GM18858 (cell line): ENCODE data around the gene CPO.
A peak's percentile ranks its signal among the peaks of the same experiment; 100 is the strongest.
"Not testable (repeated sequence)": the region's sequence is repeated elsewhere in the genome, so short reads cannot be mapped to it uniquely, and the experiment has no call there.

Source experiments
- ATAC-seq: cut with Tn5 transposase; IDR thresholded peaks from one replicate; pipeline ENCODE4 v1.9.1; 2021; ENCODE audit not compliant: unreplicated experiment

CPO gene, protein sequence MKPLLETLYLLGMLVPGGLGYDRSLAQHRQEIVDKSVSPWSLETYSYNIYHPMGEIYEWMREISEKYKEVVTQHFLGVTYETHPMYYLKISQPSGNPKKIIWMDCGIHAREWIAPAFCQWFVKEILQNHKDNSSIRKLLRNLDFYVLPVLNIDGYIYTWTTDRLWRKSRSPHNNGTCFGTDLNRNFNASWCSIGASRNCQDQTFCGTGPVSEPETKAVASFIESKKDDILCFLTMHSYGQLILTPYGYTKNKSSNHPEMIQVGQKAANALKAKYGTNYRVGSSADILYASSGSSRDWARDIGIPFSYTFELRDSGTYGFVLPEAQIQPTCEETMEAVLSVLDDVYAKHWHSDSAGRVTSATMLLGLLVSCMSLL

DNA sequence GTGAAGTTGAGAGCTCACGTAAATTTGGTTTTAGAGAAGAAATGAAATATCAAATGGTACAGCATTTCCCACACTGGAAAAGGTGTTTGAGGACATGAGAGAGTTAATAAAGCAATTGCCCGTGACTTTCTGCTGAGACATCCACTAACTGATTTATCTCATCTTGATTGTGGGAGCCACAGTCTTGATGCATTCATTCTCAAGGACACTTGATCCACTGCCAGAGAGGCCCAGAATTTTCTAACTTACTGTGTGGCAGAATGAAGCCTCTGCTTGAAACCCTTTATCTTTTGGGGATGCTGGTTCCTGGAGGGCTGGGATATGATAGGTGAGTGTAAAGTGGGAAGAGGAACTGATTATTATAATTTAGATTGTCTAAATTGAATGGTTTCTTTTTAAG, at the start of gene CPO:
TSS of gene CPO (plus strand) at position 179 of the 400 bp plus-strand sequence. CDS start at position 261, 82 bp downstream.
- ATAC-seq, result no peak

DNA sequence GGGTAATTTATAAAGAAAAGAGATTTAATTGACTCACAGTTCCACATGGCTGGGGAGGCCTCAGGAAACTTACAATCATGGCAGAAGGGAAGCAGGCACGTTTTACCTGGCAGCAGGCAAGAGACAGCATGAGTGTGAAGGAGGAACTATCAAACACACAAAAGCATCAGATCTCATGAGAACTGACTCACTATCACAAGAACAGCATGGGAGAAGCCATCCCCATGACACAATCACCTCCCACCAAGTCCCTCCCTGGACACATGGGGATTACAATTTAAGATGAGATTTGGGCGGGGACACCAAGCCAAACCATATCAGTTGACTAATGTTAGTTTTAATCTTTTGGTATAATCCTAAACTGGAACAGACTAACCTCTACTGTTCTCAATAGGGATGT, 49.1 kb upstream of the CPO start:
- ATAC-seq, result no peak

DNA sequence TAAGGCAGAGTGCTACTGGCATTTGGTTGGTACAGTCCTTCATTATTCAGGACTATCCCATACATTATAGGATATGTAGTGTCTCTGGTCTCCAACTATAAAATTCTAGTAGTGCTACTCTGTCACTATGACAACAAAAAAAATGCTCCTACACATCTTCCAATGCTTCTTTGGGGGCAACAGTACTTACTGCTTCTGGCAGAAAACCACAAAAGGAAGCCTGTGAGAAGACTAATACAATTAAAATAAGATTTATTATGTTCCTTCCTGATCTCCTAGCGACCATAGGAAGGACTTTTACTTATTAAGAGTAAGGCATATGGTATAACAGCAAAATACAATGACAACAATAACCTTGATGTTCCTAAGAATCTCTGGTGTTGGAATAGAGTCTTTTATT, 48.4 kb upstream of the CPO start:
- ATAC-seq, result no peak

DNA sequence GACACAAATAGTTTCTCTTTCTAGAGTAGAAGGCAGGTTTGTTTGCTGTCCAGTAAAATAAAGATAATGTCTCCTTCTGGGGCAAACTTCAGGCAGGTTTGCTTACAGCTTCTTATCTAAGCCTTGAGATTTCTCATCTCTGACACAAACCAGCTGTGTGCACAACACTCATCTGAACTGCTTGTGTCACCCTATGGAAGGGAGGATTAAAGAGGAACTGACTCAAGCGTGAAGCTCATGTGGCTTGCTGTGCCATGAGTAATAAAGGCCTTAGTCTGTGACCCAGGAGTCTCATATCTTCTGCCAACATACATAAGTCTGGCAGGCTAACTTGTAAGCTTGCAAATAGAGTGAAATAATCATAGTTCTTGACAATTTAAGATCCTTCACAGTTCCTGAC, 24.2 kb upstream of the CPO start:
- ATAC-seq, result peak; percentile 60

DNA sequence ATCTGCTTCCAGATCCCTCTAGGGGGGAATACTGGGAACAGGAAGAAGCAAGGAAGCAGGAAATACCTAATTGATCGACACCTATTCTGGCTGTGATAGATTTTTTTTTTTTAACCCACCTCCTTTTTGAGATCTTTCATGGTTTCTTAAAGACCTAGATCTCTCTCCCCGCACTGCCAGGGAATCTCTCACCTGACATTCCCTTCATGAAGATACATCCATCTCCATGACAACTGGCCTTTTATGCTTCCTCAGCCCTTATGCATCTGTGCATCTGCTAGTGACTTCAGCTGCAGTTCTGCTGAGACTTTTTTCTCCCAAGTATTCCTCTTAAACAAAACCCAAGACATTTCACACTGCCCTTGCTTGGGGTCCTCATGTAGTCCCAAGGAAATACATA, 21.1 kb upstream of the CPO start:
- no peak for ATAC-seq

DNA sequence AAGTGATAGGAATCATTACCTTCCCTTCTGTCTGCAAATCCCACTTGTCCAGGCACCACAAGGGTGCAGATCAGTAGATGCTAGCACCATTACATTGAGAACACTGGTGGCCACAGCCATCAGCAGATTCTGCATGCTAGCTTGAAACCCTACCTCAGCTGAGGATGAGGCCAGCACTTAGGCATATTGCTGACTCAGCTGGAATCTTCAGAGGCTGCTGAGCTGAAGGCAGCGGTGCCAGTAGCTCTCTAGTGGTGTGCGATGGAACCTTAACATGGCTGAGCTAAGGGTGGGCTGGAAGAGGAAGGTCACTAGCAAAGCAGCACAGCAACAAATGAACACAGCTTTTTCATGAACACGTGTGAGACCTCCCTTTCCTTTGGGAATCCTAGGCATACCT, 19.0 kb upstream of the CPO start:
- ATAC-seq, result no peak

DNA sequence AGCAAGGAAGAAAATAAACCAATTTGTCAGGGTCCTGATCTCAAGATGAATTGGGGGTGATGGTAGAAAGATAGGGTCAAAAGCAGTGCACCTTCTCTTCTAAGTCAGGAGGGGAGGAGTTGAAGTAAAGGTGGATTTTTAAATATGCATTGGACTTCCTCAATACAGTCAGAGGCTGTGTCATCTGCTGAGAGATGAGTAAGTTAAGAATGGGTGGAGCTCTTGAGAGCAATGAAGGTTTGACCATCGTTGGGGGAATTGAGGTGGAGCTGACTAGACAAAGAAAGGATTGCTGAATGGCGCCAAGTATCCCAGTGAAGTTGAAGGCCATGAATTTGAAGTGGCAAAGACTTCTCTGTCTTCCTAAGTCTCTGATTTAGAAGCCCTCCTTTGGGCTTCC, 18.4 kb upstream of the CPO start:
- no peak for ATAC-seq

DNA sequence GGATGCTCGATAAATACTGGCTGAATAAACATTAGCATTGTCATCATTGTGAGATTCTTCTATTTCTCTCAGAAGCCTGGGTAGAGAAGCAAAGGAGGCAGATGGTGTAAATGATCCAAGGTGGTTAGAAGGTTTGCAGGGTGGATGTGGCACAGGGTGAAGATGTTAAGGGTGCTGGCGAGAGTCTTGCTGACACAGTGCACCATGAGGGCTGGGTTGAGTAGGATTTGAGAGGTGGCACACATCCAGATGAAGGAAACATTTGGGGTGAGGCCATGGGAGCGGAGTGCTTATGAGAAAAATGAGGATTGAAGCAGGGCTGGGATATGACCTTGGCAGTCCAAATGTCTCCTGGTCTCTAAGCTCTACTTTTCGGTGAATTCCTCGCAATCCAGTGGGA, 17.8 kb upstream of the CPO start:
- ATAC-seq, result no peak

DNA sequence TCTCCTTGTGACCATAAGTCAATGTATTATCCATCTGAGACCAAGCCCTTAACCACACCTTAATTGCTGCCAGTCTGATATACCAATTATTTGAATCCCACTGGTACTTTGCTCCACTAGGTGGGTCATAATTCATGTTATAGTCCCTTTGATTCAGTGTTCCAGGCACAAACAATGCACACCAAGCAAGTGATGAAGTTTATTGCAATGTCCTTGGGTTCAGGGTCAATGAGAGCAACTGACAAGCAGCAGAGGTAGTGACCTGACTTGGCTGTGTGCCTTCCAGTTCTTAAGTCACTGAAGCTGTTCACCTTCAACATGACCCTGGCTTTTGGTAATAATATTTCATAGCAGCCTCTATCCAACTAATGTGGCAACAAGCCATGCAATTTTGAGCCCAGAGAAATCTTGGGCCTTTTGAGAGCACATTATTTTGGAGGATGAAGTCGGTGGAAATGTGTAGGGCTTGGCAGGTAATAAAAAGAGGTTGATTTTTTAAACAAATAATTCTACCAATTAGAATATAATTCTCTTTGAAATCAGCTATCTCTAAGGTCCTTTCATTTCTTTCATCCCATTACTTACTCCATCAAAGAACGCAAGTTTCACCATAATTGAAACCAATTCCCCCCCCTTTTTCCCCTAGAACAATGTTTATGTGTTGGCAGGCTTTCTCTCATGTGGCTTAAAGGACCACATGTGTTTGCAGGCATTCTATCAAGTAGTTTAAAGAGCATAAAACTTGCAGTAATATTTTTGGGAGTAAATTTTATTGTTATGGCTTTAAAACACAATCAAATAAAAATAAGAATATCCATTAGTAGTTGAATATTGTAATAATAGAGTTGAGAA, 3.1 kb upstream of the CPO start:
- ATAC-seq, result no peak

DNA sequence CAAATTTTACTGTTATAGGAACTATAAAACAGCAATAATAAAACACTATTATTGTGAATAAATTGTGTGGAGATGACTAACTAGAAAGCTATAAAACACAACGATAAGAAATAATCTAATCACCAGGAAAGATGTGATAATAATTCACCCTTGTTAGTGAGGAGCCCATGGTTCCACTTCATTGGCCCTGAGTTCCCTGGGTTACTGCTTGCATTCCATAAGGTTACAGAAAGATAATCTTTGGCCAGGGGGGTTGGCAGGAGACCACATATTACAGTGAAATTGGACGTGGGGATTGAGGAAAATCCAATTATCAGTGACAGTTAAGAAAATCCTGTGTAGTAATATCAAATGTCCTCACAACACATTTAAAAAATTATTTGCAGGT, 2.5 kb upstream of the CPO start:
- no peak for ATAC-seq

DNA sequence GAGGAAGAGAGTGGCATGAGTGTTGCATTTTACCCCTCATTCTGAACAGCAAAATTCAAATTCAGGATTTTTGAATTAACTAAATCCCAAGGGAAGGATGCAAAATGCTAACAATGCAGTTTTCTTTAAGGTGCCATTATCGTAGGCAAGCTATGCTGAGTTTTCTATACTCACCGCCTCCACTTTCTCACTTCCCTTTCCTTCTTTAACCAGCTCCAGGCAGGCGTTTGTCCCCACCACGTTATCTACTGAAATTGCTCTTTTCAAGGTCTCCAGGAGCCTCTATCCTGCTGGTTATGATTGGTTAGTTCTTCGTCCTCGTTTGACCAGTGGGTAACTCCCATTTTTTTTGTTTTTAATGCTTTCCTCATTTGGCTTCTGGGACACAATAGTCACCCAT, 1.8 kb upstream of the CPO start:
- ATAC-seq, result peak; percentile 90

DNA sequence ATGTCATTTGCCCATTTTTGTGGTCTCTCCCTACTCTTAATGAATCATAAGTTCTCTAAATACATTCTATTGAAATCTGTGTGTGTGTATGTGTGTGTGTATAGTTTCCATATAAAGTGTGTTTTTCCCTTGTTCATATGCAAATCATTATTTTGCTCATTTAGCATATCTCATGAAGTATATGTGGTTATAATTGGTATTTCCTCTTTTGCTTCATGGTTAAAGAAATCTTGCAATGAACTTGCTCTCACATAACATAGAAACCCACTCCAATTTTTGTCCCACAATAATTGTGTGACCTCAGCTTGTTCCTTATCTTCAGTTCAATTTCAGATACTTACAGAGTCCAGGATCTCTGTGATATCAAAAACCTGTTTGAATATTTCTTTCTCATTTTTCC, 1.2 kb downstream of the CPO start:
- ATAC-seq, result no peak

DNA sequence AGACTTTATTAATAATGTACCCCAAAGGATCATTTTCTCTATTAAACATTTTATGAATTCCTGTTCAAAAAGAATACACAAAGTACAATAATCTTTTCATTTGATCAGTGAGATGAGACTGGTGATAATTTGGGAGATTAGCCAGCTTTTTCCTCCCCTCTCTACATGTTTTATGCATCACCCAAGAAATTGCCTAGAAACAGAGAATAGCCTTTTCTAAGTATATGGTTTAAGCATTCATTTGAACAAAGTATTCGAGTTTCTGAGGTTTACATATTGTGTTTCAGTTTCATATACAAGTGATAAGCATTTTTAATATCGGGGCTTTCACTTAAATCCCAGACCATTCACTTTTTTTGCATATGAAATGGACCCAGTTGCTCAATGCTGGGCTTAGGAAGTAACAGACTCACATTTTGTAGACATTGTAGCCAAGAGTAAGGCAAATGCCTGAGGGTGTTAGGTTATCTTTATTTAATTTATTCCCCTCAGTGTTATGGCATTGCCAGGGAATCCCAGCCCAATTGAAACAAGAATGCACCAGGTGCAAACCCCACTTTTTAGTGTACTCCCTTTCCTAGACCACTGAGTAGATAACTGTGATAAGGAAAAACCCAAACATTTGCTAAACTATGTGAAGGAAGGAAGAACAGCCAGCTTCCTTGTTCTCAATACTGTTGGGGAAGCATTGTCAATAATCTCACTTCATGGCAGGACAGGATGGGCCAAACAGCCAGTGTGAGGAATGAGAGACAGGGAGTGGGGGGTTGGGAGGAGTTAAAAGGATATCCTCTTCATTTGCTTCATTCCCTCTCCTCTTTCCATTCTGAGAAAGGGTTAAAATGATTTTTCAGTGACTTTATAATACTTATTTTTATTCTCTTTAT, 3.5 kb downstream of the CPO start:
- no peak for ATAC-seq

DNA sequence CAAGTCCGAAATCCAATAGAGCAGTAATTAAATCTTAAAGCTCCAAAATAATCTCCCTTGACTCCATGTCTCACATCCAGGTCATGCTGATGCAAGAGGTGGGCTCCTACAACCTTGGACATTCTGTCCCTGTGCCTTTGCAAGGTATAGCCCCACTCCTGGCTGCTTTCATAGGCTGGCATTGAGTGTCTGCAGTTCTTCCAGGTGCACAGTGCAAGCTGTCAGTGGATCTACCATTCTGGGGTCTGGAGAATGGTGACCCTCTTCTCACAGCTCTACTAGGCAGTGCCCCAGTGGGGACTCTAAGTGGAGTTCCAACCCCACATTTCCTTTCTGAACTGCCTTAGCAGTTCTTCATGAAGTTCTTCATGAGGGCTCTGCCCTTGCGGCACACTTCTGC, 14.1 kb downstream of the CPO start:
- not testable (repeated sequence) for ATAC-seq

DNA sequence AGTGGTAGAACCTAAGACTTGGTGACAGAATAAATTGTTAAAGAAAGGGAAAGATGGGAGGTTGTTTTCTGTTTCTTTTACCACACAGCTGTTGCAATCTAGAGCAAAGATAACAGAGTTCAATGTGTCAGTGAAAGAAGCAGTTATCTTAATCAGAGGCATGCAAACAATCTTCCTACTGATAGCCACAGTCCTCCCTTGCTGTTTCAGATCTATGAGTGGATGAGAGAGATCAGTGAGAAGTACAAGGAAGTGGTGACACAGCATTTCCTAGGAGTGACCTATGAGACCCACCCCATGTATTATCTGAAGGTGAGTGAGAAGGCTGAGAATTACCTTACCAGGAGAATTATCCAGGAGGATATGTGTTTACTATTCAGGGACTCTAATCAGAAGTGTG, 15.9 kb downstream of the CPO start:
- no peak for ATAC-seq

DNA sequence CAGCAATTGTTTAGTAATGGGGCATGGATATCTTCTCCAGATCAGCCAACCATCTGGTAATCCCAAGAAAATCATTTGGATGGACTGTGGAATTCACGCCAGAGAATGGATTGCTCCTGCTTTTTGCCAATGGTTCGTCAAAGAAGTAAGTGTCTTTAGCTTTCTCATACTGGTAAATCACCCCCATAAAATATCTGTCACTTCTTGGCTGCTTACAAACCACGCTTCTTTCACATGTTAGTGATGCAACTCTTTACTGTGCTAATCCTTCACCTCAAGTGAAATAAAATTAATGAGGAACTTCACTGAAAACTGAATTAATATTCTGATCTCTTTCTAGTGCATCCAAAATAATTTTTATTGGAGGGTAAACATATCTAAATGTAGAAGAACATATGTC, 18.9 kb downstream of the CPO start:
- no peak for ATAC-seq

DNA sequence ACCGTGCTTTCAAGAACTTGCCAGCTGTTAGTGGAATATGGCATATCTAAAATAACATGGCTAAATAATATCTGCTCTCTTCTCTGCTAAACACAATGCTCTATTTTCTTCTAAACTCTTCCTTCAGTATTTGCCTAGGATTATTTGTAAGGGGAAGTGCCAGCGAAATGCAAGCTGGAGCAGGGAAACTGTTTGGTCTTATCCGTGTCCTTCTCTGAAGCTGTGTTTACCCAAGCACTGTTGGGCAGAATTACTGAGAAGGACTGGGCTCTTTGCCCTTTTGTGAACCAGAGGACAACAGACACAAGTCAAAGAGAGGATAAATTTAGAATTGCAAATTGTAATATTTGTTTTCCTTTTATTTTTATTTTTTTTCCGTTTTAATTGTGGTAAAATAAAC, 23.6 kb downstream of the CPO start:
- ATAC-seq, result no peak

DNA sequence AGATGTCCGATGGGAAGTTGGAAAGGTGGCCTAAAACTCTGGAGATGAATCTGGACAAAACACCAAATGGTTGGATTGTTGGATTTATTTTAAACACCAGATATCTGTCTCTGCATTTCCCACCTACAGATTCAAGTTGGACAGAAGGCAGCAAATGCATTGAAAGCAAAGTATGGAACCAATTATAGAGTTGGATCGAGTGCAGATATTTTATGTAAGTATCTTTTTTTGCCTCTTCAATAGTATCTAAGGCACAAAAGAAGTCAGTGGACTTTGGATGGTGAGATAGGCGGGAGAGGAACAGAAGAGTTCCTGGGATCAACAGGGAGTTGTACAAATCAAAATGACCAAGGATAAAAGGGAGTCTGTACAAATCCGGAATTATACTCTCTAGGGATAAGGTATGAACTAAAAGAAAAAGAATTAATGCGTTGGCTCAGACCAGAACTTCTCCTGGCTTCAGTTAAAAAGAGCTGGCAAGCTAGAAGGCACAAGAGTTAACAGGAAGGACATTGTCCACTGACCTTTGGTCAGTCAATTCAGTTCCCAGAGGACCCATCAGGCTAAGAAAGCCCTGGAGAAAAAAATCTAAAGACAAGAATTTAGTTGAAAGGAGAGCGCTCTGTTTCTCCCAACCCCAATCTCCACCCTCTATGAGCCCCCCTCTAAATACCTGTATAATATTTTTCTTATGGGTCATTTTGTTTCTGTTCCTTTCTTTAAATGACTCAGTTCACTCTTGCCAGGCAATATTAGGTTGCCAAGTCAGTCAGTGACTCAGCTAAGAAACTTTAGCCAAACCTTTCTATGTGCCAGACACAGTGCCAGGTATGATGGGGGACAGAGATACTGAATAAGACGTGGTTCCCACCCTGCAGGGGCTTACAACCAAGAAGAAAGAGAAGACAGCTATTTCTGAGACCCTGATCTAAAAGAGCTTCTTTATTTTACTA, 29.1 kb downstream of the CPO start:
- no peak for ATAC-seq

DNA sequence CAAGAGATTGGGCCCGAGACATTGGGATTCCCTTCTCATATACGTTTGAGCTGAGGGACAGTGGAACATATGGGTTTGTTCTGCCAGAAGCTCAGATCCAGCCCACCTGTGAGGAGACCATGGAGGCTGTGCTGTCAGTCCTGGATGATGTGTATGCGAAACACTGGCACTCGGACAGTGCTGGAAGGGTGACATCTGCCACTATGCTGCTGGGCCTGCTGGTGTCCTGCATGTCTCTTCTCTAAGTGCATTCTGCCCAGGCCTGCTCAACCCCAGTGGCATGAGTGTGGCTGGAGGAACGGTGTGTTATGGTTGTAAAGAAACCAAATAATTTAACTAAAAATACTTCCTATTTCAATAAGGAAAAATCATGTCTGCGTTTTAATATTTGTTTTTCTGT, 29.9 kb downstream of the CPO start:
- ATAC-seq, result no peak

DNA sequence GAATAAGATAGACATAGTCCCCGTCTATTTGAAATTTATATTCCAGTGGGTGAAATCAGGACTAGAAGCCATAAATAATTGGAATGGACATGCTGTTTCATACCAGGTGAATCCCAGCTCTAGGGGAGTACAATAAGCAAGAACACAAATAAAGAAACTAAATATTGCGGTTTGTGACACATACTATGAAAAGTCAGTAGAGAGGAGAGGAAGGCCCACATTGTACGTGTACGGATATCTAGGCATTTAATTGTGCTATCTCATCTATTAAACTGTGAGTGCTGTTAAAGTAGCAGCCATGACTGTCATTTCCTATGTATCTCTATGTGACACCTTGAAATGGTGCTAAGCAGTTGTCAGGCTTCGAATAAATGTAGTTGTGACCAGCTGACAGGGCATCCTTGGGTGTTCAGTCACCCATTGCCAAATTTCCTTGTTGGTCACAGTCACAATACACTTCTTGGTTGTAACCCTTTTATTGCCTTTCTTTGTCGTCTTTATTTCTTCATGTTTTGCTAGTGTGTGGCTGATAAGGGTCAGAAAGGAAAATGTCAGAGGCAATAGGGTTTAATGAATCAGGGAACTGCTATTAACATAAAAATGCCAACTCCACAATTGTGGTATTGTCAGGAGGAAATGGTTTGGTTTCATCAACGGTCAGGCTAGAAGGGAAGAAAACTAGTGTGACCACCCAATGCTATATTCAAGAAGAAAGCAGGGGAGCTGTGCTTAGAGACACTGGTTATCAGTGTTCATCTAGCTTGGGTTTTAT, 31.5 kb downstream of the CPO start:
- no peak for ATAC-seq
